Tibial artery (tissue), 4 donors: ENCODE data around the gene PTPN6.

Experiments
- DNase-seq, 2 donors: peaks; one replicate each; pipeline ENCODE4 v3.0.0-alpha.2; 2019
- H3K27ac ChIP-seq, 2 donors: fragments of 200-600 bp; sonication (generic) in 1 of 2; 1 replicate in 1 of 2; 2 replicates in 1 of 2; pipeline ENCODE4 v1.5.1; 2018 to 2019; ENCODE audit warnings: mild to moderate bottlenecking in 1 of 2
- H3K27me3 ChIP-seq, 2 donors: fragments of 200-600 bp; sonication (generic) in 1 of 2; one replicate each; pipeline versions ENCODE4 v1.5.1 to v1.6.0; 2016 to 2019
- H3K36me3 ChIP-seq, 3 donors: fragments of 200-600 bp; sonication (generic) in 2 of 3; one replicate each; pipeline ENCODE4 v1.5.1; 2016 to 2019; ENCODE audit warnings: mild to moderate bottlenecking in 2 of 3
- H3K4me1 ChIP-seq, 4 donors: fragments of 200-600 bp; sonication (generic) in 2 of 4; 1 replicate in 3 of 4; 2 replicates in 1 of 4; pipeline ENCODE4 v1.5.1; 2016 to 2019
- H3K4me3 ChIP-seq, 2 donors: fragments of 200-600 bp; sonication (generic) in 1 of 2; 1 replicate in 1 of 2; 2 replicates in 1 of 2; pipeline ENCODE4 v1.5.1; 2018 to 2019; ENCODE audit warnings: mild to moderate bottlenecking in 2 of 2
- H3K9me3 ChIP-seq, 3 donors: fragments of 200-600 bp; sonication (generic) in 1 of 3; one replicate each; pipeline ENCODE4 v1.5.1; 2016 to 2019
- CTCF ChIP-seq, 2 experiments: fragments of 200-600 bp in 1 of 2; fragments of 450-650 bp in 1 of 2; IDR thresholded peaks; one replicate each; pipeline ENCODE4 v1.5.1; 2017 to 2019; ENCODE audit warnings: antibody characterized with exemption in 2 of 2, mild to moderate bottlenecking in 1 of 2, moderate library complexity in 1 of 2
- intact Hi-C: fragments of 100-400 bp; cut with DNase I; formaldehyde crosslinking; loops from one replicate; pipeline ENCODE4 v1.15.0; 2023; ENCODE audit warnings: low total_unique reads

The PTPN6 gene

GRCh38 chr12:6954316-6955107 is 3.4 kb downstream of the PTPN6 start:
- H3K27ac ChIP-seq, result no peak overlapping the region
- H3K9me3 ChIP-seq, result no peaks in the 10 kb centered on the region
- no peak overlapping the region for H3K4me3 ChIP-seq
- TF ChIP-seq CTCF (IDR thresholded peaks at IDR 0.05), result no peak
- DNase-seq, result no peak
- no peaks in the 10 kb centered on the region for H3K27me3 ChIP-seq
- no peaks in the 10 kb centered on the region for H3K4me1 ChIP-seq
- intact Hi-C loops, result no loop called here
- H3K36me3 ChIP-seq, result peaks cover 0 to 25% (median 0%) of the 10 kb centered on the region in 3 donors

GRCh38 chr12:6955108-6956020 is 4.2 kb downstream of the PTPN6 start:
- H3K36me3 ChIP-seq, result peaks cover 0 to 25% (median 0%) of the 10 kb centered on the region in 3 donors
- no peaks in the 10 kb centered on the region for H3K27me3 ChIP-seq
- TF ChIP-seq CTCF (IDR thresholded peaks at IDR 0.05), result no peak
- intact Hi-C loops, result no loop called here
- H3K4me3 ChIP-seq, result no peak overlapping the region
- H3K27ac ChIP-seq, result no peak overlapping the region
- no peak for DNase-seq
- no peaks in the 10 kb centered on the region for H3K9me3 ChIP-seq
- peaks cover 0 to 2% (median 0%) of the 10 kb centered on the region in 4 donors for H3K4me1 ChIP-seq

- Histone ChIP-seq H3K27ac (no peak overlapping the region), H3K4me1 (peaks cover 0 to 8% (median 2%) of the 10 kb centered on the region in 4 donors), H3K4me3 (no peak overlapping the region), H3K27me3 (no peaks in the 10 kb centered on the region), H3K9me3 (no peaks in the 10 kb centered on the region), H3K36me3 (peaks cover 0 to 25% (median 0%) of the 10 kb centered on the region in 3 donors)
- no peak for DNase-seq
- no peak for TF ChIP-seq CTCF (IDR thresholded peaks at IDR 0.05)
- intact Hi-C loops, result no loop called here
These were observed 5.0 kb downstream of the PTPN6 start for GRCh38 chr12:6956021-6956727.

- H3K4me3 ChIP-seq, result no peak overlapping the region
- peaks cover 0 to 25% (median 0%) of the 10 kb centered on the region in 3 donors for H3K36me3 ChIP-seq
- H3K27me3 ChIP-seq, result no peaks in the 10 kb centered on the region
- DNase-seq, result peak in 1 of 2 donors; percentile 61
- intact Hi-C loops, result no loop called here
- H3K4me1 ChIP-seq, result peaks cover 0 to 18% (median 10%) of the 10 kb centered on the region in 4 donors
- H3K9me3 ChIP-seq, result no peaks in the 10 kb centered on the region
- H3K27ac ChIP-seq, result no peak overlapping the region
- no peak for TF ChIP-seq CTCF (IDR thresholded peaks at IDR 0.05)
These were observed 6.1 kb downstream of the PTPN6 start for GRCh38 chr12:6957151-6957701.
